ENCODE measurements around the gene SDR39U1.

SDR39U1 gene

DNA sequence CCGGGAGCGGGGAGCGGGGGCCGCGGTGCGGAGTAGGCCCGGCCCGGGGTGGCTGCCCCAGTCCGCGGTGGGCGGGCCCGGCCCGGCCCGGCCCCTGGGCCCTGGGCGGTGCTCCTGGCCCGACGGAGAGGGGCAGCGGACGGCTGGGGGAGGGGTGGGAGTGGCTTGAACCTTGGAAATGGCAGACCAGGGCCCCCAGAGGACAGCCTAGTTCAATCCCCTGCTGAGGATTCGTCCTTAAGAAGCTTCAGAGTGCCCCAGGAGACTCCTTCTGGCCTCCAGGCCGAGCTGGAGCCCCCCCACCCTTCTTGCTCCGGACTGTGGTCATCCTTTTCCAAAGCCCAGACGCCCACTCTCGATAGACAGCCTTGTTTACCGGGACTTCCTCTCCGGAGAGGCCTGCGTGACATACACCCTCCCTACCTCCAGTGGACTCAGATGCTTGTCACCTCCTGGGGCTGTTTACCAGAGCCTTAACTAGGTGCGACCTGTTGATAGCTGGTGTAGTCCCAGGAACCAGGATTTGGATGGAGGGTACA lies 12.4 kb downstream of the SDR39U1 start:
- in situ Hi-C loops (cut with HindIII; ENCODE audit: low sequenced_read_pairs): no loop called here

- in situ Hi-C loops (cut with HindIII; ENCODE audit: low sequenced_read_pairs): no loop called here
Observed at GRCh38 chr14:24429395-24430142, 13.0 kb downstream of the SDR39U1 start, which contains the start of the genes CBLN3 and KHNYN. Gene CBLN3 (minus strand): TSS chr14:24429668. CDS start chr14:24429054, 614 bp downstream. Gene KHNYN (plus strand): TSS chr14:24429954. CDS start chr14:24430731, 777 bp downstream.

- in situ Hi-C loops (cut with HindIII; ENCODE audit: low sequenced_read_pairs): no loop called here
Observed at GRCh38 chr14:24428628-24429394, 13.8 kb downstream of the SDR39U1 start.

GRCh38 chr14:24427537-24428508 lies 14.8 kb downstream of the SDR39U1 start:
- in situ Hi-C loops (cut with HindIII; ENCODE audit: low sequenced_read_pairs): no loop called here

- in situ Hi-C loops (cut with HindIII; ENCODE audit: low sequenced_read_pairs): no loop called here
Observed at GRCh38 chr14:24426912-24427536, 15.6 kb downstream of the SDR39U1 start.

DNA sequence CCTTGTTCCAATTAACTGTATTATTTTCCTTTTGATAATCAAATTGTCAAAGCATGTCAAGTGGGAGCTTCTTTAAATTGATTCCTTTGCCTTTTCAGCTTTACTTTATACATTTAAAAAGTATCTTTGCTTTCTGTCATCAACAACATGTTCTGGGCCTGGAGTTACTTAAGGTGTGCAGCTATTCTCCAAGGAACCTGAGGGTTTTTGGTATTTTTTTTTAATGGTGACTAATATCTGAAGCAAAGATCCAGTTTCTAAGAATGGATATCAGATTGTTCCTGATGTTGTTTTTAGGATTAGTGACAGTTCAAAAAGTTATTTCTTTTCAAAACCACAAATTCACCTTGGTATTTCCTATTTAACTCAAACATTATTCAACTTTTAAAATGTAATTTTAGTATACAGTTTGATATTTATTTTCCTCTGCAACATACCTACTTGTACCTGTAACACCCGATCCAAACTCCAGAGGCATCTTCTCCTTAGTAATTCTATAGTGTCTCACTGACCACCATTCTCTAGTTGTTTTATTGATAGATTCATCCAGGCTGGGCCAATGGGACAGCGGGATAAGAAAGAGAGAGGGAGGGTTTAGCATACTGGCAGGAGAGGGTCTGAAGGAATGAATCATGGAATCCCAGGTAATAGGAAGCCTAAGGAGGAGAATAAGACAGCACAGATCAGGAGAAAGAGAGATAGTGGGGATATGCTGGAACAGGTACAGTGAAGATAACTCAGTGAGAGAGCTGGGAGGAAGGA lies 16.2 kb downstream of the SDR39U1 start:
- in situ Hi-C loops (cut with HindIII; ENCODE audit: low sequenced_read_pairs): no loop called here

- in situ Hi-C loops (cut with HindIII; ENCODE audit: low sequenced_read_pairs): no loop called here
Observed at GRCh38 chr14:24425704-24426103, 16.9 kb downstream of the SDR39U1 start.

DNA sequence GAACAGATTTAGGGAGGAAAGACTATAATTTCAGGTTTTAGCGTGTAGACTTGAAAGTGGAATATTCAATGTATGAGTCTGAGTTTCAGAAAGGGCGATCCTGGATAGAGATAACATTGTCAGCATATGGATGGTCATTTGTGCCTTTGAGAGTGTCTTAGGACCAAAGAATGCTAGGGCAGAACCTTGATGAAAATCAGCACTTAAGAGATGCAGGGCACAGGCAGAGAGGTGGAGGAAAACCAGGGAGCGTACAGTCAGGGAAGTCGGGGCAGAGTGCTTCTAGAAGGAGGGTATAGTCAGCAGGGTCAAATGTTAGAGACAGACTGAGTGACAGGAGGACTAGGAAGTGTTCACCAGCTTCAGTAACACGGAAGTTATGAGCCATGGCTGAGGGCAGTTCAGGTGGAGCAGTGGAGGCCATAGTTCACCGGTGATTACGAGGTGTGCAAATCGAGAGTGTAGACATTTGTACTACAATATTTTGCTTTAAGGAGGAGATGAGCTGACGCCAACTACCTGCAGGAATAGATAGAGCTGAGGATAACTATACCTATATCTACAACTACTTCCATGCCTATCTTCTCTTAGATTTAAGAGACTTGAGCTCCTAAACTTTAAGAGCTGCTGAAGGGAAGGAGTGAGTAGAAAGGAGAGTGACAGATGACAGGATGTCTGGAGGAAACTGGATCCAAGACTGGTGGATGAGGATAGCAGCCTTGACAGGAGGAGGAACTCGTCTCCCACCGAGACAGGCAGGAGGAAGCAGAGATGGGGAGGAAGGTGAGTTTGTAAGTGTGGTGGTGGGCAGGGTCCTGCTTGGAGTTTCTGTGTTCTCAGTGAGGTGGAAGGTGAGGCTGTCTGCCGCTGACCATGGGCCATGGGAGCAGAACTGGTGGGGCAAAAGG lies 19.6 kb downstream of the SDR39U1 start:
- in situ Hi-C loops (cut with HindIII; ENCODE audit: low sequenced_read_pairs): no loop called here

DNA sequence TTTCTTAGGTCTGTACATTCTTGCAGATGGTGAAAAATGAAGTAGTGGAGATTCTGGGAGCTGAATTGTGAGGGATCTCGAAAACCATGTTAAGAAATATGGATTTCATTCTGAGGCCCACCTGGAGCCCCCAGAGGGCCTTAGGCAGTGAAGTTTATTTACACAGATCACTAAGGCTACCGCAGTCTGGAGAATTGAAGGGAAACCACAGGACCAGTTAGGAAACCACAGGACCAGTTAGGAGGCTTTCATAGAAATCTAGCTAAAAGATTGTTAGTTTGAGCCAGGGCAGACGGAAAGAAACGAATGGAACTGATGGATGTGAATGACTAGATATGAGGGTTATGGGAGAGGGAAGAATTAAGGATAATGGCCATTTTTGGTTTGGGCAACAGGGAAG lies 20.3 kb downstream of the SDR39U1 start:
- in situ Hi-C loops (cut with HindIII; ENCODE audit: low sequenced_read_pairs): no loop called here

- in situ Hi-C loops (cut with HindIII; ENCODE audit: low sequenced_read_pairs): no loop called here
Observed at GRCh38 chr14:24418492-24418873, 24.1 kb downstream of the SDR39U1 start.

DNA sequence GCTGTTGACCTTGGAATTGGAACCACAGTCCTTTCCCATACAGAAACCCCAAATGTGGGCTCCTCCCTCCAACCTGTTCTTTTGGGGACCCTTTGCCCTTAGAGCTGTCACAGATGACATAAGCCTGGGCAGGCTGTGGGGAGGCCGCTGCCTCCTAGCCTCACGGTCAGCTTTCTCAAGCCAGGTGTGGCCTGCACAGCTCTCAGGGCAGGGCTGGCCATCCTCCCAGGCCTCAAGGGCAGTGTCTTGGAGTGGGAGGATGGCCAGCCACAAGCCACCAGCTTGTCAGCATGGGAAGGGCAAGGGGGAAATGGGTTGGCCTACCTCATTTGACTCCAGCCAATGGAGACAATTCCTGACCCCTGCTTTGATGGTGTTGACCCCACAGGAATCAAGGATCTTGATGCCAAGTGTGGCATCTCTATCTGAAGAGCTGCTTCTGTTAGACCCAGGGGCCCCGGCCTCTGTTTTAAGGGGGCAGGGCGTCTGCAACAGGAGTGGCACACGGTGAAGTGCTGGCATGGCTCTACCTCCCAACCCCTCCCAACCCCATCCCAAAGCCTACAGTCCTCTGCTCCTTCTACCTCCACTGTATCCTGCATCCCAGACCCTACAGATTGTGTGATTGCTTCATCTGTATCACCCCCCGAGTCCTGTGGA lies 24.6 kb downstream of the SDR39U1 start:
- in situ Hi-C loops (cut with HindIII; ENCODE audit: low sequenced_read_pairs): no loop called here

GRCh38 chr14:24416932-24417619 lies 25.5 kb downstream of the SDR39U1 start:
- in situ Hi-C loops (cut with HindIII; ENCODE audit: low sequenced_read_pairs): no loop called here

GRCh38 chr14:24416254-24416931 lies 26.2 kb downstream of the SDR39U1 start:
- in situ Hi-C loops (cut with HindIII; ENCODE audit: low sequenced_read_pairs): no loop called here

DNA sequence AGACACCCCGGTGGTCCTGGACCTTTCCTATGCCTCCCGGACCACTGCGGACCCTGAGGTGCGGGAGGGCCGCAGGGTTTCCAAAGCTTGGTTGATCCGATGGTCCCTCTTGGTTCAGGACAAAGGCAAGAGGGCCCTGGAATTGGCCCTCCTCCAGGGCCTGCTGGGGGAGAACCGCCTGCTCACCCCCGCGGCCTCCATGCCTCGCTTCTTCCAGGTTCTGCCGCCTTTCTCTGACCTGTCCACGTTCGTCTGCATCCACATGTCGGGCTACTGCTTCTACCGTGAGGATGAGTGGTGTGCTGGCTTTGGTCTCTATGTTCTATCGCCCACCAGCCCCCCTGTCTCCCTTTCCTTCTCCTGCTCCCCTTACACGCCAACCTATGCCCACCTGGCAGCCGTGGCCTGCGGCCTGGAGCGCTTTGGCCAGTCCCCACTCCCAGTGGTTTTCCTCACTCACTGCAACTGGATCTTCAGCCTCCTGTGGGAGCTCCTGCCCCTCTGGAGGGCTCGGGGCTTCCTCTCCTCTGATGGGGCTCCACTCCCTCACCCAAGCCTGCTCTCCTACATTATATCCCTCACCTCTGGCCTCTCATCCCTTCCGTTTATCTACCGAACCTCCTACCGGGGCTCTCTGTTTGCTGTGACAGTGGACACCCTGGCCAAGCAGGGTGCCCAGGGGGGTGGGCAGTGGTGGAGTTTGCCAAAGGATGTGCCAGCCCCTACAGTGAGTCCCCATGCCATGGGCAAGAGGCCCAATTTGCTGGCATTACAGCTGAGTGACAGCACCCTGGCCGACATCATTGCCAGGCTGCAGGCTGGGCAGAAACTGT lies 26.9 kb downstream of the SDR39U1 start:
- in situ Hi-C loops (cut with HindIII; ENCODE audit: low sequenced_read_pairs): no loop called here

GRCh38 chr14:24414732-24415420 lies 27.7 kb downstream of the SDR39U1 start:
- in situ Hi-C loops (cut with HindIII; ENCODE audit: low sequenced_read_pairs): no loop called here

Data from DLD1 (cell line).